NCI-H1436 treated with DMSO at 0.1 percent for 48 hours (cell line): Measurements from ENCODE around the gene MED13.
"Not testable (repeated sequence)": the region's sequence is repeated elsewhere in the genome, so short reads cannot be mapped to it uniquely, and the experiment has no call there.

ENCODE experiments used
- DNase-seq: peaks from one replicate; lab custom pipeline; 2025; lab: John Stamatoyannopoulos, UW

Gene MED13

GRCh38 chr17:62052765-62053338 is 12.2 kb downstream of the MED13 start:
- DNase-seq, result no peak

- no peak for DNase-seq
Observed at GRCh38 chr17:62051053-62051452, 14.0 kb downstream of the MED13 start.

- DNase-seq, result no peak
Observed at GRCh38 chr17:62049299-62049698, 15.8 kb downstream of the MED13 start.

- no peak for DNase-seq
Observed at GRCh38 chr17:62048262-62048661, 16.8 kb downstream of the MED13 start.

- no peak for DNase-seq
Observed at GRCh38 chr17:62045517-62045916, 19.6 kb downstream of the MED13 start.

- DNase-seq, result no peak
Observed at GRCh38 chr17:62045109-62045508, 20.0 kb downstream of the MED13 start.

- DNase-seq, result no peak
Observed at GRCh38 chr17:62043602-62044001, 21.5 kb downstream of the MED13 start.

GRCh38 chr17:62043140-62043539 is 21.9 kb downstream of the MED13 start:
- no peak for DNase-seq

GRCh38 chr17:62038248-62038647 is 26.8 kb downstream of the MED13 start:
- no peak for DNase-seq

- no peak for DNase-seq
Observed at GRCh38 chr17:62033317-62033716, 31.8 kb downstream of the MED13 start.

- DNase-seq, result no peak
Observed at GRCh38 chr17:62032480-62032879, 32.6 kb downstream of the MED13 start.

- DNase-seq, result no peak
Observed at GRCh38 chr17:62030264-62030663, 34.8 kb downstream of the MED13 start.

- DNase-seq, result no peak
Observed at GRCh38 chr17:62024866-62025265, 40.2 kb downstream of the MED13 start.

GRCh38 chr17:62017912-62018311 is 47.2 kb downstream of the MED13 start:
- DNase-seq, result no peak

GRCh38 chr17:62017496-62017895 is 47.6 kb downstream of the MED13 start:
- DNase-seq, result no peak

- no peak for DNase-seq
Observed at GRCh38 chr17:62014526-62014925, 50.6 kb downstream of the MED13 start.

- DNase-seq, result no peak
Observed at GRCh38 chr17:62009220-62009619, 55.9 kb downstream of the MED13 start.

GRCh38 chr17:62008294-62008693 is 56.8 kb downstream of the MED13 start:
- no peak for DNase-seq

GRCh38 chr17:62004388-62004787 is 60.7 kb downstream of the MED13 start:
- no peak for DNase-seq

- DNase-seq, result not testable (repeated sequence)
Observed at GRCh38 chr17:62003141-62003540, 61.9 kb downstream of the MED13 start.

- DNase-seq, result no peak
Observed at GRCh38 chr17:62001105-62001504, 64.0 kb downstream of the MED13 start.

GRCh38 chr17:62000186-62000585 is 64.9 kb downstream of the MED13 start:
- DNase-seq, result no peak

GRCh38 chr17:61998534-61998933 is 66.5 kb downstream of the MED13 start:
- not testable (repeated sequence) for DNase-seq

- no peak for DNase-seq
Observed at GRCh38 chr17:61997664-61998063, 67.4 kb downstream of the MED13 start.
